GM12891 (cell line): ENCODE results near the gene HOXC5.

Experiments
- DNase-seq: peaks from one replicate; pipeline ENCODE4 v3.0.0; 2011; ENCODE audit warnings: low spot score; ENCODE audit not compliant: insufficient read length
- FAIRE-seq: peaks from 2 replicates; lab custom pipeline; 2011; peaks lifted over from hg19 to GRCh38; lab: Jason Lieb, UNC
- PAX5 ChIP-seq: IDR thresholded peaks from 2 replicates; pipeline ENCODE4 v1.6.1; 2011; ENCODE audit warnings: low read length, moderate library complexity, mild to moderate bottlenecking; ENCODE audit not compliant: insufficient read depth, severe bottlenecking
- POLR2A ChIP-seq: IDR thresholded peaks from 2 replicates; pipeline ENCODE4 v1.6.1; 2011; ENCODE audit warnings: low read depth, low read length, control low read depth
- POLR2AphosphoS5 ChIP-seq: IDR thresholded peaks from 2 replicates; pipeline ENCODE4 v1.6.1; 2011; ENCODE audit warnings: low read depth, low read length, control low read depth
- POU2F2 ChIP-seq: IDR thresholded peaks from 2 replicates; pipeline ENCODE4 v1.6.1; 2011; ENCODE audit warnings: low read depth, mild to moderate bottlenecking, control low read depth, low read length, moderate library complexity
- SPI1 ChIP-seq: IDR thresholded peaks from 2 replicates; pipeline ENCODE4 v1.6.1; 2011; ENCODE audit warnings: low read depth, low read length, control low read depth
- TAF1 ChIP-seq: IDR thresholded peaks from 2 replicates; pipeline ENCODE4 v1.6.1; 2011; ENCODE audit warnings: low read depth, low read length, control low read depth

HOXC5 gene

DNA sequence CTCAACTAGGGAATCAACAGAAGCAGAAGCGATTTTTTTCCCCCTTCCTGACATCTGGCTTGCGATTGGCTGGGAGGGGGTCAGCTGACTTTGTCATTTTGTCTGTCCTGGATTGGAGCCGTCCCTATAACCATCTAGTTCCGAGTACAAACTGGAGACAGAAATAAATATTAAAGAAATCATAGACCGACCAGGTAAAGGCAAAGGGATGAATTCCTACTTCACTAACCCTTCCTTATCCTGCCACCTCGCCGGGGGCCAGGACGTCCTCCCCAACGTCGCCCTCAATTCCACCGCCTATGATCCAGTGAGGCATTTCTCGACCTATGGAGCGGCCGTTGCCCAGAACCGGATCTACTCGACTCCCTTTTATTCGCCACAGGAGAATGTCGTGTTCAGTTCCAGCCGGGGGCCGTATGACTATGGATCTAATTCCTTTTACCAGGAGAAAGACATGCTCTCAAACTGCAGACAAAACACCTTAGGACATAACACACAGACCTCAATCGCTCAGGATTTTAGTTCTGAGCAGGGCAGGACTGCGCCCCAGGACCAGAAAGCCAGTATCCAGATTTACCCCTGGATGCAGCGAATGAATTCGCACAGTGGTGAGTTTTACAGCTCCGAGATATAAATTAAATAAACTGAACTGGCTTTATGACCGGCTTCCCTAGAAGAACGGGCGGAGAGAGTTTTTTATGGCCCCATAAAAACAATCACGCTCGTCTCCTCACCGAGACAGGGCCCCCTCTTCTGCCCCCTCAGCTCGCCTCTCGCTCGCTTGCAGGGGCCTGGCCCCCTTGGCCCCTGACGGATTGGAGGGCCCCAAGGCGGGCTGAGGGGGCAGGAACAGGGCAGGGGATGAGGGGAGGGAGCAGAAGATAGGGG is 4.3 kb upstream of the HOXC5 start, which contains the start of gene HOXC6:
TSS of gene HOXC6 (plus strand) at position 127 of the 888 bp plus-strand sequence. CDS start at position 209, 82 bp downstream.
- FAIRE-seq = no peak
- DNase-seq = no peak
- TF ChIP-seq POU2F2 (no peak), TAF1 (no peak), POLR2AphosphoS5 (no peak)

DNA sequence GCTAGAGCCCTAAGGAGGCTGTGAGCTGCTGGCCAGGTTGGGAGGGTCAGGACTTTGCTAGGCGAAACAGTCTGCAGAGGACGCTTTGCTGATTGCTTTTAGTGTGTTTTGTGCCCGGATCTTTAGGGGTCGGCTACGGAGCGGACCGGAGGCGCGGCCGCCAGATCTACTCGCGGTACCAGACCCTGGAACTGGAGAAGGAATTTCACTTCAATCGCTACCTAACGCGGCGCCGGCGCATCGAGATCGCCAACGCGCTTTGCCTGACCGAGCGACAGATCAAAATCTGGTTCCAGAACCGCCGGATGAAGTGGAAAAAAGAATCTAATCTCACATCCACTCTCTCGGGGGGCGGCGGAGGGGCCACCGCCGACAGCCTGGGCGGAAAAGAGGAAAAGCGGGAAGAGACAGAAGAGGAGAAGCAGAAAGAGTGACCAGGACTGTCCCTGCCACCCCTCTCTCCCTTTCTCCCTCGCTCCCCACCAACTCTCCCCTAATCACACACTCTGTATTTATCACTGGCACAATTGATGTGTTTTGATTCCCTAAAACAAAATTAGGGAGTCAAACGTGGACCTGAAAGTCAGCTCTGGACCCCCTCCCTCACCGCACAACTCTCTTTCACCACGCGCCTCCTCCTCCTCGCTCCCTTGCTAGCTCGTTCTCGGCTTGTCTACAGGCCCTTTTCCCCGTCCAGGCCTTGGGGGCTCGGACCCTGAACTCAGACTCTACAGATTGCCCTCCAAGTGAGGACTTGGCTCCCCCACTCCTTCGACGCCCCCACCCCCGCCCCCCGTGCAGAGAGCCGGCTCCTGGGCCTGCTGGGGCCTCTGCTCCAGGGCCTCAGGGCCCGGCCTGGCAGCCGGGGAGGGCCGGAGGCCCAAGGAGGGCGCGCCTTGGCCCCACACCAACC is 3.1 kb upstream of the HOXC5 start:
- FAIRE-seq (no peak), DNase-seq (no peak)
- no peak for TF ChIP-seq TAF1
- TF ChIP-seq PAX5 = no peak
- no peak for TF ChIP-seq POU2F2
- no peak for TF ChIP-seq POLR2AphosphoS5
- no peak for TF ChIP-seq SPI1
- no peak for TF ChIP-seq POLR2A

- no peak for TF ChIP-seq PAX5
- TF ChIP-seq POU2F2 = no peak
- no peak for TF ChIP-seq POLR2A
- TF ChIP-seq POLR2AphosphoS5 = no peak
- no peak for TF ChIP-seq SPI1
- TF ChIP-seq TAF1 = no peak
- no peak for FAIRE-seq
- DNase-seq = no peak
These were observed 2.4 kb upstream of the HOXC5 start for GRCh38 chr12:54030442-54030801.

DNA sequence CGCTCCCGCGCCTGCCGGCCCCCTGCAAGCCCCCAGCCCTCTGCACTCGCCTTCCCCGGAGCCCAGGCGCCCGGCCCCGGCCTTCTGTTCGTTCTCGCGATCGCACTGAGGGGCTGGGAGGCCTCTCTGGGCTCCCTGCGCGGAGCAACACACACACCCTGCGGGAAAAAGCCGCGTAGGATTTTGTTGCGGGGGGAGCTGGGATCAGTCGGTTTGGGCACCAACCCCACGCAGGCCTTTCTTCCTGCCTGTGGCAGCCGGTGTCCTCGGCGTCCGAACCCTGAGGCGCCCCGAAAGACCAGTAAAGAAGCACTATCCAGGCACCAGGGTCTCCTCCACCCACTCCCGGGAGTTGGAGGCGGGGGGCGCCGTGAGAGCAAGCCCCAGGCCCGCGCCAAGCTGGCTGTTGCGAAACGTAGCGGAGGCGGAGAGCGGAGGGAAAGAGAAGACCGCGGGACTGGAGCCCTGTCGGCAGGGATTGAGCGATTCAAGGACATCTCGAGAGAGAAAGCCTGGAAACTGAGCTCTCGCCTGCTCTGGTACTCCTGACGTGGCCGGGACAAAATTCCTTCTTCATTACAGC is 1.9 kb upstream of the HOXC5 start:
- TF ChIP-seq POLR2A (no peak), POU2F2 (no peak), POLR2AphosphoS5 (no peak), PAX5 (no peak), TAF1 (no peak), SPI1 (no peak)
- no peak for DNase-seq
- no peak for FAIRE-seq

DNA sequence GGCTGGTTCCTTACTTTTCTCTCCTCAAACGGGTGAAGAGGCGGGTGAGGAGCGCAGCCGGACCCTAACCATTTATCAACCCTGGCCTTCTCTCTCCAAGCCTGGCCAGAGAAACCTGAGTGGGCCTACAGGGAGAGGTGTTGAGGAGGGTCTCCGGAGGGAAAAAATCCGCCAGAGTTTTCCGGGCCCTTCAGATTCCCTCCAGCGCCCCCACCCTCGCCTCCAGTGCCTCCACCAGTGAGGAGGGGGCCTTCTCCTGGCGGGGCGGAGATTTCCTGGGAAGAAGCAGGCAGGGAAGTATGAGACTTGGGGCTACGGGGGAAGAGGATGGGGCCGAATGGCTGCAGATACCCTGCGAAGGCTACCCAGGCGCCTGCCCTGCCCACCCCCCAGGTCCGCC is 1.4 kb upstream of the HOXC5 start:
- FAIRE-seq (no peak), DNase-seq (no peak)
- TF ChIP-seq TAF1 = no peak
- no peak for TF ChIP-seq POLR2AphosphoS5
- TF ChIP-seq POLR2A = no peak
- TF ChIP-seq PAX5 = no peak
- no peak for TF ChIP-seq SPI1
- no peak for TF ChIP-seq POU2F2

GRCh38 chr12:54032086-54032619 is 697 bp upstream of the HOXC5 start:
- no peak for FAIRE-seq
- no peak for TF ChIP-seq SPI1
- no peak for TF ChIP-seq POLR2AphosphoS5
- TF ChIP-seq TAF1 = no peak
- no peak for TF ChIP-seq POLR2A
- TF ChIP-seq PAX5 = no peak
- no peak for TF ChIP-seq POU2F2
- DNase-seq = no peak

GRCh38 chr12:54033106-54033979 is 493 bp downstream of the HOXC5 start:
- no peak for DNase-seq
- TF ChIP-seq POLR2A (no peak), POU2F2 (no peak), TAF1 (no peak), PAX5 (no peak)
- FAIRE-seq = no peak

- FAIRE-seq (no peak), DNase-seq (no peak)
- TF ChIP-seq POLR2AphosphoS5 = no peak
- TF ChIP-seq TAF1 = no peak
- no peak for TF ChIP-seq PAX5
- TF ChIP-seq SPI1 = no peak
- no peak for TF ChIP-seq POU2F2
- TF ChIP-seq POLR2A = no peak
These were observed 1.3 kb downstream of the HOXC5 start for GRCh38 chr12:54033980-54034784.
